H1 (cell line): ENCODE results near the gene PARK7. TPM values are rescaled to one million over a fixed set of nuclear protein-coding genes. Genes with fewer than 3 reads are reported as not detected.

Experiments used
- CTCF ChIA-PET: fragments of 300-600 bp; sonication (Branson Sonifier 250); formaldehyde crosslinking; loops from one replicate; lab custom pipeline; 2021; ENCODE audit not compliant: partially characterized antibody; lab: Charles Lee
- POLR2A ChIA-PET: fragments of 300-600 bp; sonication (Branson Sonifier 250); formaldehyde crosslinking; loops from one replicate; lab custom pipeline; 2021; ENCODE audit warnings: inconsistent platforms; ENCODE audit not compliant: partially characterized antibody; lab: Charles Lee
- DNase-seq, 2 experiments: peaks; one replicate each; pipeline versions ENCODE4 v3.0.0 to v3.0.0-alpha.2; 2010 to 2022; ENCODE audit warnings: low spot score in 2 of 2, low read depth in 1 of 2, mixed read lengths in 1 of 2
- FAIRE-seq: peaks from 2 replicates; lab custom pipeline; 2011; peaks lifted over from hg19 to GRCh38; lab: Jason Lieb, UNC
- H2AFZ ChIP-seq: 2 replicates; pipeline ENCODE4 v1.8.1; 2012; ENCODE audit warnings: low read length, inconsistent platforms
- H2AK5ac ChIP-seq: 2 replicates; pipeline ENCODE4 v1.6.1; 2013; ENCODE audit warnings: low read depth, low read length
- H2BK120ac ChIP-seq: replicated peaks from 2 replicates; pipeline ENCODE3; 2013; ENCODE audit warnings: low read depth, low read length, inconsistent platforms
- H2BK12ac ChIP-seq: 2 replicates; pipeline ENCODE4 v1.6.1; 2013; ENCODE audit warnings: low read depth, low read length
- H2BK15ac ChIP-seq: 2 replicates; pipeline ENCODE4 v1.6.1; 2013; ENCODE audit warnings: low read length
- H2BK20ac ChIP-seq: 2 replicates; pipeline ENCODE4 v1.6.1; 2013; ENCODE audit warnings: low read length
- H2BK5ac ChIP-seq: 2 replicates; pipeline ENCODE4 v1.6.1; 2013; ENCODE audit warnings: low read depth, low read length
- H3K14ac ChIP-seq: 2 replicates; pipeline ENCODE4 v1.6.1; 2013; ENCODE audit warnings: inconsistent platforms; ENCODE audit not compliant: insufficient read length
- H3K18ac ChIP-seq: 2 replicates; pipeline ENCODE4 v1.6.1; 2013; ENCODE audit warnings: low read length; ENCODE audit errors: extremely low read depth
- H3K23ac ChIP-seq: 2 replicates; pipeline ENCODE4 v1.6.1; 2013; ENCODE audit warnings: inconsistent platforms; ENCODE audit not compliant: insufficient read length
- H3K23me2 ChIP-seq: 2 replicates; pipeline ENCODE4 v1.6.1; 2013; ENCODE audit warnings: low read depth, low read length
- H3K27ac ChIP-seq: 2 replicates; pipeline ENCODE4 v1.6.1; 2011; ENCODE audit warnings: low read depth, low read length, inconsistent platforms
- H3K27me3 ChIP-seq, 4 experiments: replicated peaks in 1 of 4; 1 replicate in 1 of 4; 2 replicates in 3 of 4; pipeline versions ENCODE4 v1.6.1 to v1.8.1; 2011 to 2013; ENCODE audit warnings: low read length in 3 of 4, mild to moderate bottlenecking in 3 of 4, inconsistent platforms in 2 of 4, mixed read lengths in 2 of 4, moderate library complexity in 1 of 4; ENCODE audit not compliant: control insufficient read depth in 3 of 4, insufficient read depth in 3 of 4; ENCODE audit errors: extremely low read depth in 1 of 4
- H3K36me3 ChIP-seq, 4 experiments: 2 replicates each; pipeline versions ENCODE4 v1.6.1 to v1.8.1; 2011 to 2013; ENCODE audit warnings: mild to moderate bottlenecking in 4 of 4, low read length in 3 of 4, moderate library complexity in 2 of 4, control low read depth in 1 of 4, inconsistent platforms in 1 of 4; ENCODE audit not compliant: insufficient read depth in 4 of 4, control insufficient read depth in 2 of 4
- H3K4ac ChIP-seq: replicated peaks from 2 replicates; pipeline ENCODE3; 2013; ENCODE audit warnings: low read length, low read depth, mixed read lengths, inconsistent platforms; ENCODE audit not compliant: insufficient read length
- H3K4me1 ChIP-seq, 4 experiments: replicated peaks in 1 of 4; 1 replicate in 1 of 4; 2 replicates in 3 of 4; pipeline versions ENCODE4 v1.6.1 to v1.8.1; 2011 to 2013; ENCODE audit warnings: low read length in 3 of 4, inconsistent platforms in 2 of 4, mixed read lengths in 1 of 4; ENCODE audit not compliant: insufficient read depth in 4 of 4, control insufficient read depth in 3 of 4
- H3K4me2 ChIP-seq, 2 experiments: 2 replicates each; pipeline versions ENCODE4 v1.6.1 to v1.8.1; 2011 to 2013; ENCODE audit warnings: low read depth in 2 of 2, low read length in 2 of 2, control low read depth in 1 of 2, inconsistent platforms in 1 of 2, mild to moderate bottlenecking in 1 of 2; ENCODE audit not compliant: insufficient read depth in 1 of 2
- H3K4me3 ChIP-seq, 4 experiments: fragments of 200-600, 300-600 bp in 1 of 4; sonication (generic), shearing (Covaris generic), sonication (Bioruptor Twin) in 1 of 4; 2 replicates each; pipeline versions ENCODE4 v1.5.1 to v1.8.1; 2011 to 2016; ENCODE audit warnings: low read length in 4 of 4, low read depth in 3 of 4, control low read depth in 2 of 4, inconsistent platforms in 2 of 4, mild to moderate bottlenecking in 2 of 4, mixed read lengths in 1 of 4, moderate library complexity in 1 of 4; ENCODE audit not compliant: insufficient read depth in 2 of 4; ENCODE audit errors: extremely low read depth in 1 of 4
- H3K56ac ChIP-seq: replicated peaks from 2 replicates; pipeline ENCODE3; 2013; ENCODE audit warnings: low read depth, mild to moderate bottlenecking, mixed read lengths, low read length, inconsistent platforms; ENCODE audit not compliant: insufficient read length
- H3K79me1 ChIP-seq: 2 replicates; pipeline ENCODE4 v1.6.1; 2013; ENCODE audit warnings: low read depth, low read length, control low read depth
- H3K79me2 ChIP-seq, 2 experiments: 2 replicates each; pipeline versions ENCODE4 v1.6.1 to v1.8.1; 2012 to 2013; ENCODE audit warnings: low read length in 2 of 2, mild to moderate bottlenecking in 2 of 2, inconsistent platforms in 1 of 2; ENCODE audit not compliant: insufficient read depth in 2 of 2, control insufficient read depth in 1 of 2
- H3K9ac ChIP-seq, 4 experiments: replicated peaks in 1 of 4; 1 replicate in 1 of 4; 2 replicates in 3 of 4; pipeline versions ENCODE4 v1.6.1 to v1.8.1; 2011 to 2013; ENCODE audit warnings: low read depth in 3 of 4, low read length in 3 of 4, control low read depth in 2 of 4, mild to moderate bottlenecking in 2 of 4, moderate library complexity in 2 of 4, inconsistent platforms in 1 of 4; ENCODE audit errors: extremely low read depth in 1 of 4
- H3K9me3 ChIP-seq, 2 experiments: 2 replicates each; pipeline versions ENCODE4 v1.6.1 to v1.8.1; 2012 to 2013; ENCODE audit warnings: mild to moderate bottlenecking in 2 of 2, moderate library complexity in 2 of 2, control low read depth in 1 of 2, inconsistent platforms in 1 of 2, low read depth in 1 of 2, low read length in 1 of 2, mixed read lengths in 1 of 2; ENCODE audit not compliant: insufficient read depth in 2 of 2
- H4K20me1 ChIP-seq, 2 experiments: replicated peaks in 1 of 2; 2 replicates each; pipeline versions ENCODE3 to v1.8.1; 2011 to 2013; ENCODE audit warnings: inconsistent platforms in 2 of 2, low read length in 2 of 2, mild to moderate bottlenecking in 1 of 2; ENCODE audit not compliant: insufficient read depth in 2 of 2, control insufficient read depth in 1 of 2
- H4K5ac ChIP-seq: 2 replicates; pipeline ENCODE4 v1.6.1; 2013; ENCODE audit warnings: low read length, low read depth, mixed read lengths, inconsistent platforms; ENCODE audit not compliant: insufficient read length
- H4K8ac ChIP-seq: 2 replicates; pipeline ENCODE4 v1.8.0; 2013; ENCODE audit warnings: mild to moderate bottlenecking, moderate library complexity, low read length, inconsistent platforms; ENCODE audit not compliant: insufficient read depth; ENCODE audit errors: extremely low read depth
- H4K91ac ChIP-seq: replicated peaks from 2 replicates; pipeline ENCODE3; 2013; ENCODE audit warnings: low read length, mixed read lengths, inconsistent platforms; ENCODE audit not compliant: insufficient read length
- SUZ12 ChIP-seq: fragments of 200-600 bp; sonication (generic); IDR thresholded peaks from 2 replicates; pipeline ENCODE4 v1.6.1; 2012; ENCODE audit warnings: mild to moderate bottlenecking, inconsistent platforms, low read length, moderate library complexity, mixed read lengths
- WGBS, 2 experiments: shearing (Covaris generic) in 1 of 2; methylation state at CpG; one replicate each; pipeline versions ENCODE4 v1.1.6 to v1.1.7; 2013 to 2015; ENCODE audit warnings: low lambda C conversion rate in 2 of 2, mixed read lengths in 2 of 2, inconsistent platforms in 1 of 2, low coverage in 1 of 2, missing lambda C conversion rate in 1 of 2; ENCODE audit not compliant: insufficient replicate concordance in 2 of 2, insufficient coverage in 1 of 2, insufficient read length in 1 of 2; ENCODE audit errors: extremely low coverage in 1 of 2, missing lambda C conversion rate in 1 of 2; 5-methylcytosine and 5-hydroxymethylcytosine counted together
- polyA plus RNA-seq, 7 experiments: library from polyadenylated mRNA; depleted of rRNA in 3 of 7; stranded (reverse) in 5 of 7; unstranded in 2 of 7; fragments of >200 nt in 5 of 7; fragments of 200-250 nt in 2 of 7; gene quantifications; 1 replicate in 5 of 7; 2 replicates in 1 of 7; 4 replicates in 1 of 7; pipeline versions ENCODE4 v1.2.1 to v1.2.3, GENCODE V29; 2011 to 2013; ENCODE audit warnings: missing spikeins in 2 of 7, mixed read lengths in 2 of 7
- total RNA-seq: library from RNA; stranded (reverse); fragmentation: NEBNext Ultra II Directional; extraction: Animal tissue kit (Norgen Biotek cat#: 25700); gene quantifications from 2 replicates; pipeline ENCODE4 v1.2.1, GENCODE V29; 2021

The PARK7 gene
- total and polyA plus RNA-seq, 2 of the 8 experiments (the other 6 are each of a cell fraction or from before 2014, with no cell fraction given): 206 to 383 TPM

GRCh38 chr1:7922301-7922700, 39.2 kb upstream of the PARK7 start:
- no peaks in the 10 kb centered on the region for H4K20me1 ChIP-seq
- no peak overlapping the region for H2BK5ac ChIP-seq
- no peaks in the 10 kb centered on the region for H3K23me2 ChIP-seq
- no peak overlapping the region for H4K5ac ChIP-seq
- no peaks in the 10 kb centered on the region for H3K79me2 ChIP-seq
- H3K9ac ChIP-seq: no peak overlapping the region
- H3K4me2 ChIP-seq: no peak overlapping the region
- no peak overlapping the region for H2BK120ac ChIP-seq
- H3K9me3 ChIP-seq: no peaks in the 10 kb centered on the region
- DNase-seq (no peak), FAIRE-seq (no peak)
- H3K4me3 ChIP-seq: no peak overlapping the region
- H3K79me1 ChIP-seq: no peaks in the 10 kb centered on the region
- no peak overlapping the region for H2AK5ac ChIP-seq
- H2BK12ac ChIP-seq: no peak overlapping the region
- H3K27me3 ChIP-seq: no peaks in the 10 kb centered on the region
- H2BK20ac ChIP-seq: no peak overlapping the region
- no peak overlapping the region for H2BK15ac ChIP-seq
- no peak overlapping the region for H4K91ac ChIP-seq
- CTCF ChIA-PET: interaction anchor here (0.6 kb wide), 1 partner anchor 81 kb away, joined by 3 read pairs; no protein-coding TSS in a partner anchor
- POLR2A ChIA-PET: no interaction called here
- H3K4me1 ChIP-seq: no peaks in the 10 kb centered on the region
- 92% methylated on average over 6 of the region's 6 CpGs; no CpG with 5 or more reads in 1 of the 2 experiments for WGBS, 2 experiments
- no peak overlapping the region for H3K56ac ChIP-seq
- no peak overlapping the region for H3K23ac ChIP-seq
- H4K8ac ChIP-seq: no peak overlapping the region
- H3K36me3 ChIP-seq: no peaks in the 10 kb centered on the region
- H2AFZ ChIP-seq: no peak overlapping the region
- H3K4ac ChIP-seq: no peak overlapping the region
- H3K27ac ChIP-seq: no peak overlapping the region
- no peak overlapping the region for H3K14ac ChIP-seq
- no peak overlapping the region for H3K18ac ChIP-seq
- TF ChIP-seq SUZ12: no peak
